Body of pancreas (tissue), 4 donors: Measurements from ENCODE around the gene THADA. TPM values are rescaled to one million over a fixed set of nuclear protein-coding genes. Genes with fewer than 3 reads are reported as not detected.

ENCODE experiments used
- ATAC-seq: fragments of 150-250 bp; one replicate; pipeline ENCODE4 v1.9.1; 2016
- DNase-seq, 4 donors: peaks; one replicate each; pipeline ENCODE4 v3.0.0-alpha.2; 2019
- H3K27ac ChIP-seq, 4 donors: fragments of 200-600 bp; sonication (generic); 1 replicate in 3 of 4; 2 replicates in 1 of 4; pipeline versions ENCODE4 v1.5.1 to v1.6.1; 2016 to 2019; ENCODE audit warnings: mild to moderate bottlenecking in 1 of 4, mixed read lengths in 1 of 4, moderate library complexity in 1 of 4
- H3K27me3 ChIP-seq, 2 donors: fragments of 200-600 bp; sonication (generic); one replicate each; pipeline ENCODE4 v1.6.0; 2016; ENCODE audit warnings: mild to moderate bottlenecking in 1 of 2
- H3K36me3 ChIP-seq, 2 donors: fragments of 200-600 bp; sonication (generic); replicated peaks in 1 of 2; 2 replicates each; pipeline ENCODE4 v1.5.1; 2016; ENCODE audit warnings: low read depth in 2 of 2; ENCODE audit not compliant: insufficient read depth in 1 of 2
- H3K4me1 ChIP-seq: fragments of 200-600 bp; sonication (generic); one replicate; pipeline ENCODE4 v1.6.0; 2016
- H3K4me3 ChIP-seq, 2 donors: fragments of 200-600 bp; sonication (generic); 1 replicate in 1 of 2; 2 replicates in 1 of 2; pipeline ENCODE4 v1.5.1; 2016 to 2019
- H3K9me3 ChIP-seq, 3 donors: fragments of 200-600 bp; sonication (generic); 1 replicate in 2 of 3; 2 replicates in 1 of 3; pipeline ENCODE4 v1.5.1; 2016
- CTCF ChIP-seq, 7 experiments: fragments of 450-650 bp in 4 of 7; fragments of 200-600 bp in 3 of 7; sonication (generic) in 3 of 7; IDR thresholded peaks; one replicate each; pipeline ENCODE4 v1.5.1; 2016 to 2019; ENCODE audit warnings: antibody characterized with exemption in 7 of 7
- POLR2A ChIP-seq, 3 donors: fragments of 450-650 bp; IDR thresholded peaks; one replicate each; pipeline ENCODE4 v1.6.1; 2016; ENCODE audit warnings: antibody characterized with exemption in 3 of 3, mild to moderate bottlenecking in 2 of 3
- WGBS, 2 donors: methylation state at CpG; one replicate each; pipeline ENCODE4 v1.1.5; 2017; 5-methylcytosine and 5-hydroxymethylcytosine counted together
- intact Hi-C: fragments of 100-400 bp; cut with DNase I; formaldehyde crosslinking; loops from one replicate; pipeline ENCODE4 v1.15.1; 2023
- total RNA-seq, 2 donors: library from RNA; depleted of rRNA; stranded (reverse); fragments of >200 nt; gene quantifications; one replicate each; pipeline ENCODE4 v1.1.0, GENCODE V29; 2016

The THADA gene
- total RNA-seq, 2 donors from 2014 or later: 27.5 to 41.9 TPM

GRCh38 chr2:43407935-43408334 lies 187.9 kb downstream of the THADA start:
- H3K27me3 ChIP-seq: no peaks in the 10 kb centered on the region
- peak overlapping the region in 1 of 4 donors; percentile 25 for H3K27ac ChIP-seq
- intact Hi-C loops: no loop called here
- no peaks in the 10 kb centered on the region for H3K9me3 ChIP-seq
- no peak for DNase-seq
- no peaks in the 10 kb centered on the region for H3K36me3 ChIP-seq
- TF ChIP-seq POLR2A (IDR thresholded peaks at IDR 0.05): no peak
- 75 to 85% methylated on average over 2 of the region's 2 CpGs for WGBS, 2 donors
- ATAC-seq: no peak
- H3K4me3 ChIP-seq: no peak overlapping the region
- H3K4me1 ChIP-seq: no peaks in the 10 kb centered on the region

DNA sequence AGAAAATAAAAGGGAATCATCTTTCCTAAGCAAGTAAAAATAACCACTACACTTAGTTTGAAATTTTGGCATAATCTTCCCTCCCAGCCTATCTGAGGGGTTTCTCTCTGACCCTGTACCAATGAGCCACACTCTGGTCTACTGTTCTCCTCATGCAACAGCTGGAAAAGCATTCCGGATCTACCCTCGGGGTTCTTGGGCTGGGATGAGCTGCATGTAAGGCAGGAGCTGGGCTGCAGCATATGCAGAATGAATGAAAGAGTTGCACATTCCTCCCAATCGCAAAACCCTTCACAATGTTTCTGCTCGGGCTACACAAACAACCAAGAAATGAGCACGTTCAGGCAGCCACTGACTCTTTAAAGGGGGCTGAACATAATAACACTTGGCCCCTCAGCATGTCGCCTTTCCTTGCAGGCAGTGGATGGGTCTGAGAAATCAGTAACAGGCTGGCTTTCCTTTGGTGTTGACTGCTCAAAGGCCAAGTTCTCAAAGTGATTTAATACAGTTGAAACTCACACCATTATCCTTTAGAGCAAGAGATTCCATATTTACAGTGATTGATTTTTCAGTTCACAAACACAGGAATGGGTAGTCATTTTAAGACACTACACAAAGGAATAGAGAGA lies 189.1 kb downstream of the THADA start:
- intact Hi-C loops: no loop called here
- Histone ChIP-seq H3K27me3 (no peaks in the 10 kb centered on the region), H3K36me3 (no peaks in the 10 kb centered on the region), H3K4me1 (no peaks in the 10 kb centered on the region), H3K4me3 (no peak overlapping the region), H3K9me3 (no peaks in the 10 kb centered on the region), H3K27ac (no peak overlapping the region)
- ATAC-seq (no peak), DNase-seq (no peak)
- 87 to 92% methylated on average over 6 of the region's 6 CpGs for WGBS, 2 donors
- TF ChIP-seq POLR2A (IDR thresholded peaks at IDR 0.05) (no peak), CTCF (IDR thresholded peaks at IDR 0.05) (no peak)

GRCh38 chr2:43405829-43406228 lies 190.0 kb downstream of the THADA start:
- no peak overlapping the region for H3K27ac ChIP-seq
- WGBS, 2 donors: 87 to 90% methylated on average over 1 of the region's 1 CpG
- TF ChIP-seq POLR2A (IDR thresholded peaks at IDR 0.05): no peak

GRCh38 chr2:43402452-43402937 lies 193.3 kb downstream of the THADA start:
- 94 to 100% methylated on average over 4 of the region's 4 CpGs for WGBS, 2 donors
- intact Hi-C loops: no loop called here
- TF ChIP-seq CTCF (IDR thresholded peaks at IDR 0.05): no peak
- no peak for TF ChIP-seq POLR2A (IDR thresholded peaks at IDR 0.05)
- Histone ChIP-seq H3K4me3 (no peak overlapping the region), H3K4me1 (no peaks in the 10 kb centered on the region), H3K36me3 (no peaks in the 10 kb centered on the region), H3K9me3 (no peaks in the 10 kb centered on the region), H3K27me3 (no peaks in the 10 kb centered on the region), H3K27ac (no peak overlapping the region)
- no peak for DNase-seq
- ATAC-seq: no peak

More at GRCh38 chr2:43405829-43406228, 190.0 kb downstream of the THADA start:
- Histone ChIP-seq H3K4me3 (no peak overlapping the region), H3K36me3 (no peaks in the 10 kb centered on the region), H3K27me3 (no peaks in the 10 kb centered on the region), H3K4me1 (no peaks in the 10 kb centered on the region), H3K9me3 (no peaks in the 10 kb centered on the region)
- ATAC-seq: no peak
- intact Hi-C loops: no loop called here
- DNase-seq: no peak

DNA sequence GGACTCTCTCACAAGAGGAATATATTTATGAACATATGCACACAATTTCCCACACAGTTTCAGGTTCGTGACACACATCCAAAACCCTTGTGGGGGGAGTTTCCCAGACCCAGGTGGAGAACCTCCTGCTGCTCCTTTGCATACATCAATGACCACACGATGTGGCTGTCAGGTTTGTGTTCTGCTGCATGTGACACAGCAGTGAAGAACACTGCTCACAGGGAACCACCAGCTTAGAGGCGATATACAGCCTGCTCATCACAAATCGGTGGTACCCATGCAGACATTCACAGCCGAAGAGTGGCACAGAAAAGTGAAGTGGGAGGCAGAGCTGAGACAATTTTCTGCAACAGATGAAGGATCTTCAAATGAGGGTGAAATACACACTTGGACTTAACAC lies 193.8 kb downstream of the THADA start:
- no peaks in the 10 kb centered on the region for H3K9me3 ChIP-seq
- TF ChIP-seq CTCF (IDR thresholded peaks at IDR 0.05): no peak
- TF ChIP-seq POLR2A (IDR thresholded peaks at IDR 0.05): no peak
- no peak overlapping the region for H3K27ac ChIP-seq
- ATAC-seq: no peak
- WGBS, 2 donors: 69 to 92% methylated on average over 5 of the region's 5 CpGs
- no peaks in the 10 kb centered on the region for H3K27me3 ChIP-seq
- no peak overlapping the region for H3K4me3 ChIP-seq
- no peak for DNase-seq
- peaks cover 0 to 1% of the 10 kb centered on the region in 2 donors for H3K36me3 ChIP-seq
- intact Hi-C loops: no loop called here
- no peaks in the 10 kb centered on the region for H3K4me1 ChIP-seq

DNA sequence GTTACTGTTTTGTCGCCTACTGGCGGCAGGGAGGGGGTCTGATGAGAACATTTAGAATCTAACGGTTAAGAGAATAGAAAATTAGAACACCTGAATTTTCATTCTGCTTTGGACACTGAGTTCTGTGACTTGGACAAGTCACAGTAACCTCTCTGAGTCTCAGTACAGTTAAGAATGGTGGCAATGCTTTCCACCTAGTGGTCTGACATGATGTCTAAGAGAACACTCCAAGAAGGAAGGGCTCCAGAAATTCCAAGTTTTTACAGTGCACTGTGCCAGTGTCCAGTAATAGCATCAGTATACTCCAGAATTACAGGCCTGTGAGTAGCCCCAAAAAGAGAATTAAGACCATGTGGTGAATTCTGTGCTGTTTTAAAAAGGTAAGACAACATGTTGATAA lies 195.3 kb downstream of the THADA start:
- H3K4me1 ChIP-seq: no peaks in the 10 kb centered on the region
- DNase-seq (no peak), ATAC-seq (no peak)
- WGBS, 2 donors: 73 to 94% methylated on average over 3 of the region's 3 CpGs
- H3K9me3 ChIP-seq: no peaks in the 10 kb centered on the region
- H3K27ac ChIP-seq: no peak overlapping the region
- TF ChIP-seq POLR2A (IDR thresholded peaks at IDR 0.05): no peak
- TF ChIP-seq CTCF (IDR thresholded peaks at IDR 0.05): no peak
- no peak overlapping the region for H3K4me3 ChIP-seq
- intact Hi-C loops: no loop called here
- H3K36me3 ChIP-seq: peaks cover 0 to 1% of the 10 kb centered on the region in 2 donors
- no peaks in the 10 kb centered on the region for H3K27me3 ChIP-seq
